ENCODE measurements around the gene SMG5. TPM values are rescaled to one million over a fixed set of nuclear protein-coding genes. Genes with fewer than 3 reads are reported as not detected.

SMG5 gene
- polyA plus RNA-seq, 1 donor from 2014 or later, result 57.3 TPM

DNA sequence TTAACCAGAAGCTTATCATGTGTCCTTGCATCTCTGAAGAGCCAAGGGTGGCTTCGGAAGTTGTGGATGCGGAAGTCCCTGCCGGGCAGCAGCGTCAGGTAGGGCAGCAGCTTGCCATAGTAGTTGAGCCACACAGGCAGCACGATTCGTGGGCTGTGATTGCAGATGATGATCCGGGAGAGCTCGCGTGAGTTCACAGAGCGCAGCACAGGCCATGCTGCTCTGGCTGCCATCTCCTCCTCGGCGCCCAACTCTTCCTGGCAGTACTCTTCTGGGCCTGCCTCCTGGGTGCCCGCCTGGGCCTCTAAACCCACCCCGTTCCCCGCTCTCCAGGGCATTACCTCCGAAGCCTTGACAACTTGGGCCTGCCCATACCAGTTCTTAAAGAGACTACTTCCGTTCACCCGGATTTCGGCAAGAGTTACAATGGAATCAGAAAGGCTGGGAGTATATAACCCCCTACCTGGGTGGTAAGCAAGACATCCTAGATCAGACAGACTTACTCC is 16.3 kb upstream of the SMG5 start, which contains the start of gene VHLL:
TSS of gene VHLL (minus strand) at position 456 of the 506 bp plus-strand sequence. CDS start at position 338, 118 bp downstream.
- Histone ChIP-seq H2AFZ (ENCODE audit: low read depth, low read length) (no peak within 1 kb of the TSS), H3K27me3 (ENCODE audit: insufficient read depth, low read depth, low read length) (no peaks in the 10 kb centered on the region), H3K4me2 (ENCODE audit: low read length) (no peak within 1 kb of the TSS), H3K27ac (ENCODE audit: low read length) (no peak within 1 kb of the TSS), H3K4me3 (ENCODE audit: low read length) (no peak within 1 kb of the TSS), H3K9me3 (ENCODE audit: low read length) (no peaks in the 10 kb centered on the region), H3K36me3 (ENCODE audit: insufficient read depth, low read length) (no peaks in the 10 kb centered on the region), H3K79me2 (replicated peaks; ENCODE audit: insufficient read depth, low read length) (no peaks in the 10 kb centered on the region), H3F3A (ENCODE audit: insufficient read depth, low read length, poor library complexity, severe bottlenecking) (no peaks in the 10 kb centered on the region), H3K9ac (ENCODE audit: low read length) (no peak within 1 kb of the TSS), H4K20me1 (ENCODE audit: insufficient read depth) (no peaks in the 10 kb centered on the region), H3K9me2 (ENCODE audit: insufficient read depth, low read length) (no peaks in the 10 kb centered on the region)
- TF ChIP-seq RAD21 (conservative IDR thresholded peaks at IDR 0.05) (no peak), TAF1 (IDR thresholded peaks at IDR 0.05; ENCODE audit: low read depth) (no peak), EZH2 (IDR thresholded peaks at IDR 0.05; ENCODE audit: borderline replicate concordance, insufficient read depth, low read length, poor library complexity, severe bottlenecking) (no peak), POLR2AphosphoS5 (IDR thresholded peaks at IDR 0.05) (no peak), SMC3 (conservative IDR thresholded peaks at IDR 0.05; ENCODE audit: poor library complexity) (no peak), EP300 (conservative IDR thresholded peaks at IDR 0.05; ENCODE audit: poor library complexity, severe bottlenecking) (no peak), MXI1 (conservative IDR thresholded peaks at IDR 0.05; ENCODE audit: poor library complexity, severe bottlenecking) (no peak)
- TF ChIP-seq, protein P1, sequence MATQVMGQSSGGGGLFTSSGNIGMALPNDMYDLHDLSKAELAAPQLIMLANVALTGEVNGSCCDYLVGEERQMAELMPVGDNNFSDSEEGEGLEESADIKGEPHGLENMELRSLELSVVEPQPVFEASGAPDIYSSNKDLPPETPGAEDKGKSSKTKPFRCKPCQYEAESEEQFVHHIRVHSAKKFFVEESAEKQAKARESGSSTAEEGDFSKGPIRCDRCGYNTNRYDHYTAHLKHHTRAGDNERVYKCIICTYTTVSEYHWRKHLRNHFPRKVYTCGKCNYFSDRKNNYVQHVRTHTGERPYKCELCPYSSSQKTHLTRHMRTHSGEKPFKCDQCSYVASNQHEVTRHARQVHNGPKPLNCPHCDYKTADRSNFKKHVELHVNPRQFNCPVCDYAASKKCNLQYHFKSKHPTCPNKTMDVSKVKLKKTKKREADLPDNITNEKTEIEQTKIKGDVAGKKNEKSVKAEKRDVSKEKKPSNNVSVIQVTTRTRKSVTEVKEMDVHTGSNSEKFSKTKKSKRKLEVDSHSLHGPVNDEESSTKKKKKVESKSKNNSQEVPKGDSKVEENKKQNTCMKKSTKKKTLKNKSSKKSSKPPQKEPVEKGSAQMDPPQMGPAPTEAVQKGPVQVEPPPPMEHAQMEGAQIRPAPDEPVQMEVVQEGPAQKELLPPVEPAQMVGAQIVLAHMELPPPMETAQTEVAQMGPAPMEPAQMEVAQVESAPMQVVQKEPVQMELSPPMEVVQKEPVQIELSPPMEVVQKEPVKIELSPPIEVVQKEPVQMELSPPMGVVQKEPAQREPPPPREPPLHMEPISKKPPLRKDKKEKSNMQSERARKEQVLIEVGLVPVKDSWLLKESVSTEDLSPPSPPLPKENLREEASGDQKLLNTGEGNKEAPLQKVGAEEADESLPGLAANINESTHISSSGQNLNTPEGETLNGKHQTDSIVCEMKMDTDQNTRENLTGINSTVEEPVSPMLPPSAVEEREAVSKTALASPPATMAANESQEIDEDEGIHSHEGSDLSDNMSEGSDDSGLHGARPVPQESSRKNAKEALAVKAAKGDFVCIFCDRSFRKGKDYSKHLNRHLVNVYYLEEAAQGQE (IDR thresholded peaks at IDR 0.05; ENCODE audit: borderline replicate concordance), result no peak
- TF ChIP-seq, protein P2, sequence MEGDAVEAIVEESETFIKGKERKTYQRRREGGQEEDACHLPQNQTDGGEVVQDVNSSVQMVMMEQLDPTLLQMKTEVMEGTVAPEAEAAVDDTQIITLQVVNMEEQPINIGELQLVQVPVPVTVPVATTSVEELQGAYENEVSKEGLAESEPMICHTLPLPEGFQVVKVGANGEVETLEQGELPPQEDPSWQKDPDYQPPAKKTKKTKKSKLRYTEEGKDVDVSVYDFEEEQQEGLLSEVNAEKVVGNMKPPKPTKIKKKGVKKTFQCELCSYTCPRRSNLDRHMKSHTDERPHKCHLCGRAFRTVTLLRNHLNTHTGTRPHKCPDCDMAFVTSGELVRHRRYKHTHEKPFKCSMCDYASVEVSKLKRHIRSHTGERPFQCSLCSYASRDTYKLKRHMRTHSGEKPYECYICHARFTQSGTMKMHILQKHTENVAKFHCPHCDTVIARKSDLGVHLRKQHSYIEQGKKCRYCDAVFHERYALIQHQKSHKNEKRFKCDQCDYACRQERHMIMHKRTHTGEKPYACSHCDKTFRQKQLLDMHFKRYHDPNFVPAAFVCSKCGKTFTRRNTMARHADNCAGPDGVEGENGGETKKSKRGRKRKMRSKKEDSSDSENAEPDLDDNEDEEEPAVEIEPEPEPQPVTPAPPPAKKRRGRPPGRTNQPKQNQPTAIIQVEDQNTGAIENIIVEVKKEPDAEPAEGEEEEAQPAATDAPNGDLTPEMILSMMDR (IDR thresholded peaks at IDR 0.05; ENCODE audit: poor library complexity, severe bottlenecking), result no peak

DNA sequence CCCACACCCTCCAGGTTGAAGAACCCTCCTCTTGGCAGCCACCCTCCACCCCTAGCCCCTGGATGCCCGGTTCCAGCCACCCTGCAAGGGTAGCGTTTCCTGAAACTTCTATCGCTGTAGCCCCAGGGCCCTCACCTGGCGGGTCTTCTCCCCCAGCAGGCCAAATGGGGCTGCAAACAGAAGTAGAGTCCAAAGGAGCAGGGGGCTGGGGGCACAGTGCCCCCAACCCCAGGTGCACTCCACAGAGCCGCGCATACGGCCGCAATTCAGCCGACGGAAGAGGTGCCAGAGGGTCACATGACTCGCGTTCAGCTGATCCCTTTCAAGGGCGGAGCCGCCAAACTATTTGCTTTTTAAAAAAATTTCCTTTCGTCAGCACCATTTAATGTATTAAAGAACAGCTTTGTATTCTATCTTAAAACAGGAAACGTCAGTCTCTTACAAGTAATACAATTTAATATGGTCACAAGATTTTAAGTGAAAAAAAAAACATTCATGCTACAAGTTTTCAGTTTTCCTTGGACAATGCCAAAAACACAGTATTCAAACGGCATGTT is 12.8 kb upstream of the SMG5 start, which contains the start of gene GLMP:
TSS of gene GLMP (minus strand) at position 289 of the 557 bp plus-strand sequence. CDS start at position 255, 34 bp downstream.
- TF ChIP-seq RAD21 (conservative IDR thresholded peaks at IDR 0.05) (no peak), EZH2 (IDR thresholded peaks at IDR 0.05; ENCODE audit: borderline replicate concordance, insufficient read depth, low read length, poor library complexity, severe bottlenecking) (no peak), EP300 (conservative IDR thresholded peaks at IDR 0.05; ENCODE audit: poor library complexity, severe bottlenecking) (no peak), MXI1 (conservative IDR thresholded peaks at IDR 0.05; ENCODE audit: poor library complexity, severe bottlenecking) (no peak), POLR2AphosphoS5 (IDR thresholded peaks at IDR 0.05) (no peak), TAF1 (IDR thresholded peaks at IDR 0.05; ENCODE audit: low read depth) (no peak), SMC3 (conservative IDR thresholded peaks at IDR 0.05; ENCODE audit: poor library complexity) (no peak)
- TF ChIP-seq, protein P1 (IDR thresholded peaks at IDR 0.05; ENCODE audit: borderline replicate concordance), result no peak
- TF ChIP-seq, protein P2 (IDR thresholded peaks at IDR 0.05; ENCODE audit: poor library complexity, severe bottlenecking), result no peak
- no peak within 1 kb of the TSS for H3K4me2 ChIP-seq (ENCODE audit: low read length)
- H3K27me3 ChIP-seq (ENCODE audit: insufficient read depth, low read depth, low read length), result no peaks in the 10 kb centered on the region
- no peak within 1 kb of the TSS for H3K27ac ChIP-seq (ENCODE audit: low read length)
- H3K4me3 ChIP-seq (ENCODE audit: low read length), result peak within 1 kb of the TSS; percentile 53
- H3K79me2 ChIP-seq (replicated peaks; ENCODE audit: insufficient read depth, low read length), result no peaks in the 10 kb centered on the region
- H3F3A ChIP-seq (ENCODE audit: insufficient read depth, low read length, poor library complexity, severe bottlenecking), result no peaks in the 10 kb centered on the region
- H3K9me3 ChIP-seq (ENCODE audit: low read length), result no peaks in the 10 kb centered on the region
- H2AFZ ChIP-seq (ENCODE audit: low read depth, low read length), result no peak within 1 kb of the TSS
- H3K36me3 ChIP-seq (ENCODE audit: insufficient read depth, low read length), result no peaks in the 10 kb centered on the region
- no peaks in the 10 kb centered on the region for H4K20me1 ChIP-seq (ENCODE audit: insufficient read depth)
- no peak within 1 kb of the TSS for H3K9ac ChIP-seq (ENCODE audit: low read length)
- no peaks in the 10 kb centered on the region for H3K9me2 ChIP-seq (ENCODE audit: insufficient read depth, low read length)

Data from neural cell (in vitro differentiated cells).